ENCODE measurements around the gene SH3BP4.

DNA sequence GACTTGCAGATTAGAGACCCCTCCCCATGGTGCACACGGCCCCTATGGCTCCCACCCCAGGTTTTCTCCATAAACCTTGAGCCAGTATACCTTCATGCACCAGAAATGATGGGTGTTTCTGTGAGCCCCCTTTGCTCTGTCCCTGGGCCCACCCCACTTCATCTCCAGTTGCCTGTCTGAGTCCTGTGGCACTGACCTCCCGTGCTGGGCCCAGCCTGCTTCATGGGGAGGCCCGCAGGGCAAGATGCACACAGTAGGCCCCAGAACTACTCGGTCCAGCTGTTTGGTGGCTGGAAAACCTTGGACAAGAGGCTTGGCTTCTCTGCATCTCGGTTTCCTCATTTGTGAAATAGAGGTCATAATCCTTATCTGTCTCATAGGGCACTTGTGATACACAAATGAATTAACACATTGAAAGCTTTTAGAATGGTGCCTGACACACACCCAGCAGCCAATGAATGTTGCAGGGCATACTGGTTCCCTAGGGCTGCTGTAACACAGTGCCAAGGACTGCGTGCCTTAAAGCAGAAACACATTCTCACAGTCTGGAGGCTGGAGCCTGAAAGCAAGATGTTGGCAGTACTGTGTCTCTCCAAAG is 58.4 kb downstream of the SH3BP4 start:
- TF ChIP-seq, protein P1, sequence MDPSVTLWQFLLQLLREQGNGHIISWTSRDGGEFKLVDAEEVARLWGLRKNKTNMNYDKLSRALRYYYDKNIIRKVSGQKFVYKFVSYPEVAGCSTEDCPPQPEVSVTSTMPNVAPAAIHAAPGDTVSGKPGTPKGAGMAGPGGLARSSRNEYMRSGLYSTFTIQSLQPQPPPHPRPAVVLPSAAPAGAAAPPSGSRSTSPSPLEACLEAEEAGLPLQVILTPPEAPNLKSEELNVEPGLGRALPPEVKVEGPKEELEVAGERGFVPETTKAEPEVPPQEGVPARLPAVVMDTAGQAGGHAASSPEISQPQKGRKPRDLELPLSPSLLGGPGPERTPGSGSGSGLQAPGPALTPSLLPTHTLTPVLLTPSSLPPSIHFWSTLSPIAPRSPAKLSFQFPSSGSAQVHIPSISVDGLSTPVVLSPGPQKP (IDR thresholded peaks at IDR 0.05; ENCODE audit: low read depth, low read length): no peak
- TF ChIP-seq ZSCAN20 (CRISPR knock-in tag; IDR thresholded peaks at IDR 0.05): no peak
- TF ChIP-seq MAZ (IDR thresholded peaks at IDR 0.05; ENCODE audit: borderline replicate concordance, low read depth, low read length): no peak

All from A549 (cell line).